Nephron progenitor cell (in vitro differentiated cells): ENCODE data around the gene IL17RC.
A peak's percentile ranks its signal among the peaks of the same experiment; 100 is the strongest.
"Not testable (repeated sequence)": the region's sequence is repeated elsewhere in the genome, so short reads cannot be mapped to it uniquely, and the experiment has no call there.

ENCODE experiments used
- DNase-seq: peaks from one replicate; pipeline ENCODE4 v3.0.0; 2021
- H3K27ac Mint-ChIP-seq: 2 replicates; pipeline ENCODE4 v1.8.0; 2021; ENCODE audit warnings: mild to moderate bottlenecking, moderate library complexity, mixed read lengths
- H3K27me3 Mint-ChIP-seq: 2 replicates; pipeline ENCODE4 v1.8.0; 2021; ENCODE audit warnings: mild to moderate bottlenecking, low read depth, mixed read lengths; ENCODE audit not compliant: poor library complexity
- H3K36me3 Mint-ChIP-seq: 2 replicates; pipeline ENCODE4 v1.8.0; 2021; ENCODE audit warnings: low read depth, mixed read lengths
- H3K4me1 Mint-ChIP-seq: 2 replicates; pipeline ENCODE4 v1.8.0; 2021; ENCODE audit warnings: mixed read lengths
- H3K4me3 Mint-ChIP-seq: 2 replicates; pipeline ENCODE4 v1.8.0; 2021; ENCODE audit warnings: mild to moderate bottlenecking, moderate library complexity, mixed read lengths
- H3K9me3 Mint-ChIP-seq: 2 replicates; pipeline ENCODE4 v1.8.0; 2021; ENCODE audit warnings: mild to moderate bottlenecking, moderate library complexity, mixed read lengths
- CTCF ChIP-seq: fragments of 200-600 bp; sonication (generic); IDR thresholded peaks from 2 replicates; pipeline ENCODE4 v1.5.0; 2021; ENCODE audit warnings: antibody characterized with exemption

IL17RC gene, protein sequence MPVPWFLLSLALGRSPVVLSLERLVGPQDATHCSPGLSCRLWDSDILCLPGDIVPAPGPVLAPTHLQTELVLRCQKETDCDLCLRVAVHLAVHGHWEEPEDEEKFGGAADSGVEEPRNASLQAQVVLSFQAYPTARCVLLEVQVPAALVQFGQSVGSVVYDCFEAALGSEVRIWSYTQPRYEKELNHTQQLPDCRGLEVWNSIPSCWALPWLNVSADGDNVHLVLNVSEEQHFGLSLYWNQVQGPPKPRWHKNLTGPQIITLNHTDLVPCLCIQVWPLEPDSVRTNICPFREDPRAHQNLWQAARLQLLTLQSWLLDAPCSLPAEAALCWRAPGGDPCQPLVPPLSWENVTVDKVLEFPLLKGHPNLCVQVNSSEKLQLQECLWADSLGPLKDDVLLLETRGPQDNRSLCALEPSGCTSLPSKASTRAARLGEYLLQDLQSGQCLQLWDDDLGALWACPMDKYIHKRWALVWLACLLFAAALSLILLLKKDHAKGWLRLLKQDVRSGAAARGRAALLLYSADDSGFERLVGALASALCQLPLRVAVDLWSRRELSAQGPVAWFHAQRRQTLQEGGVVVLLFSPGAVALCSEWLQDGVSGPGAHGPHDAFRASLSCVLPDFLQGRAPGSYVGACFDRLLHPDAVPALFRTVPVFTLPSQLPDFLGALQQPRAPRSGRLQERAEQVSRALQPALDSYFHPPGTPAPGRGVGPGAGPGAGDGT

DNA sequence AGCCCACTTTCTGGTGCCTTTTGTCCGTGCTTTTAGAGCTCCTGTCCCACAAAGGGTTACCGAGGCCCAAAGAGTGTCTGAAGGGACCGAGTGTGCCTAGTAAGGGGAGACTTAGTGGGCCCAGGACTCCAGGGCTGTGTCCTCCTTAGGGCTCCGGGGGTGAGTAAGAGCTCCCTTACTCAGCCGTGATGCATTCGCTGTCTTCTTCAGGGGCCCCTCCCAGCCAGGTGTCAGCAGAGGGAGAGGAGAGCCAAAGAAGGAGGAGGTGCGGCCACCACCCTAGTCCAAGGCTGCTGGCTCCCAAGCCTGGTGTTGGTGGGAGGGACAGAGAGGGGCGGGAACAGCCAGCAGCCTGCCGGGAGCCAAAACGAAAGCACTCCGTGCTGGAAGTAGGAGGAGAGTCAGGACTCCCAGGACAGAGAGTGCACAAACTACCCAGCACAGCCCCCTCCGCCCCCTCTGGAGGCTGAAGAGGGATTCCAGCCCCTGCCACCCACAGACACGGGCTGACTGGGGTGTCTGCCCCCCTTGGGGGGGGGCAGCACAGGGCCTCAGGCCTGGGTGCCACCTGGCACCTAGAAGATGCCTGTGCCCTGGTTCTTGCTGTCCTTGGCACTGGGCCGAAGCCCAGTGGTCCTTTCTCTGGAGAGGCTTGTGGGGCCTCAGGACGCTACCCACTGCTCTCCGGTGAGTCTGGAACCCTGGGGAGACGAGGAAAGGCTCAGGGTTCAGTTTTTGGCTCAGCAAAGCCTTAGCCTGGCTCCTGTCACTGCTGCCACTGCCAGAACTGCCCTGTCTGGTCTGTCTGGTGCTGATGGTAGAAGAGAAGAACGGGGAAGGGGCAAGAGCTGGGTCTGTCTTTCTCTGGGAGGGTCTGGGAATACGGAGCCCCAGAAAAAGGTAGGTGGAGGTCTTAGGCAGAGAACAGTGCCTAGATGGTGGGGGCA, at the start of gene IL17RC:
Gene IL17RC (plus strand): TSS at position 365 of the 947 bp plus-strand sequence. CDS start 218 bp downstream, at position 583.
- no peaks in the 10 kb centered on the region for H3K9me3 Mint-ChIP-seq
- DNase-seq: peak; percentile 73
- H3K4me1 Mint-ChIP-seq: peaks cover 29% of the 10 kb centered on the region
- TF ChIP-seq CTCF: no peak
- no peak within 1 kb of the TSS for H3K27ac Mint-ChIP-seq
- peak within 1 kb of the TSS; percentile 86 for H3K4me3 Mint-ChIP-seq
- no peaks in the 10 kb centered on the region for H3K36me3 Mint-ChIP-seq
- peaks cover 8% of the 10 kb centered on the region for H3K27me3 Mint-ChIP-seq

GRCh38 chr3:9867106-9867505, 49.8 kb upstream of the IL17RC start:
- Mint-ChIP-seq H3K4me1 (peaks cover 9% of the 10 kb centered on the region), H3K4me3 (no peak overlapping the region), H3K27ac (no peak overlapping the region), H3K36me3 (no peaks in the 10 kb centered on the region), H3K27me3 (peaks cover 15% of the 10 kb centered on the region), H3K9me3 (no peaks in the 10 kb centered on the region)
- TF ChIP-seq CTCF: no peak
- DNase-seq: no peak

GRCh38 chr3:9869955-9870354, 46.9 kb upstream of the IL17RC start:
- Mint-ChIP-seq H3K36me3 (no peaks in the 10 kb centered on the region), H3K4me3 (no peak overlapping the region), H3K9me3 (no peaks in the 10 kb centered on the region), H3K27ac (no peak overlapping the region), H3K4me1 (no peaks in the 10 kb centered on the region), H3K27me3 (peaks cover 13% of the 10 kb centered on the region)
- no peak for DNase-seq
- no peak for TF ChIP-seq CTCF

DNA sequence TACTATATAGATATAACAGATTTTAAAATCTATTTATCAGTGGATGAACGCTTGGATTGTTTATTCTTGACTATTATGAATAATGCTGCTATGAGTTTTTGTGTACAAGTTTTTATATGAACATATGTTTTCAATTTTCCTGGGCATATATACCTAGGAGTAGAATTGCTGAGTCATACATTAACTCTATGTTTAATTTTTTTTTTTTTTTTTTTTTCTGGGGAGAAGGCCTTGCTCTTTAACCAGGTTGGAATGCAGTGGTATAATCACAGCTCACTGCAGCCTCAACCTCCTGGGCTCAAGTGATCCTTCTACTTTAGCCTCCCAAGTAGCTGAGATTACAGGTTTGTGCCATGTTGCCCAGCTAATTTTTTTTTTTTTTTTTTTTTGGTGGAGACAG, 45.9 kb upstream of the IL17RC start:
- TF ChIP-seq CTCF: no peak
- H3K36me3 Mint-ChIP-seq: no peaks in the 10 kb centered on the region
- no peak for DNase-seq
- no peaks in the 10 kb centered on the region for H3K9me3 Mint-ChIP-seq
- H3K27ac Mint-ChIP-seq: no peak overlapping the region
- H3K4me3 Mint-ChIP-seq: no peak overlapping the region
- H3K27me3 Mint-ChIP-seq: peaks cover 17% of the 10 kb centered on the region
- H3K4me1 Mint-ChIP-seq: no peaks in the 10 kb centered on the region

DNA sequence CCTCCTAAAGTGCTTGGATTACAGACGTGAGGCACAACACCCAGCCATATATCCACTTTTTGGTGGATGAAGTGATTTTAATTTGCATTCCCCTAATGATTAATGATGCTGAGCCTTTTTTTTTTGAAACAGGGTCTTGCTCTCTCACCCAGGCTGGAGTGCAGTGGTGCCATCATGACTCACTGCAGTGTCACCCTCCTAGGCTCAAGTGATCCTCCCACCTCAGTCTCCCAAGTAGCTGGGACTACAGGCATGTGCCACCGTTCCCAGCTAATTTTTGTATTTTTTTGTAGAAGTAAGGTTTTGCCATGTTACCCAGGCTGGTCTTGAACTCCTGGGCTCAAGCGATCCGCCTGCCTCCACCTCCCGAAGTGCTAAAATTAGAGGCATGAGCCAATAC, 44.8 kb upstream of the IL17RC start:
- peaks cover 14% of the 10 kb centered on the region for H3K27me3 Mint-ChIP-seq
- not testable (repeated sequence) for H3K36me3 Mint-ChIP-seq, H3K4me1 Mint-ChIP-seq

DNA sequence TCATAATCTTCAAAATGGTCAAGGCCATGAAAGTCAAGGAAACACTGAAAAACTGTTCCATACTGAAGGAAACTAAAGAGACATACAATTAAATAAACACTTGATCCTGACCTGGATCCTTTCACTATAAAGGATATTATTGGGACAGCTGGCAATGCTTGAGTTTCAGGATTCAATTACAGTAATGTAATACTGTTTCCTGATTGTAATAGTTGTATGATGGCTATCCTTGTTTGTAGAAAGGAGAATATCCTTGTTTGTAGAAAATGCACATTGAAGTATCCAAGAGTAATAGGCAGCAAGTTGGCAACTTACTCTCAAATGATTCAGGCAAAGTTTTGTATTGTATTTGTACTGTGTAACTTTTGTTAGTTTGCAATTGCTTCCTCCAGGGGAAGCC, 41.5 kb upstream of the IL17RC start:
- no peak for TF ChIP-seq CTCF
- no peak overlapping the region for H3K27ac Mint-ChIP-seq
- peaks cover 19% of the 10 kb centered on the region for H3K27me3 Mint-ChIP-seq
- no peaks in the 10 kb centered on the region for H3K36me3 Mint-ChIP-seq
- H3K4me1 Mint-ChIP-seq: no peaks in the 10 kb centered on the region
- DNase-seq: no peak
- no peak overlapping the region for H3K4me3 Mint-ChIP-seq
- H3K9me3 Mint-ChIP-seq: no peaks in the 10 kb centered on the region

More for the DNA sequence above, 44.8 kb upstream of the IL17RC start:
- not testable (repeated sequence) for DNase-seq, H3K4me3 Mint-ChIP-seq, H3K9me3 Mint-ChIP-seq, H3K27ac Mint-ChIP-seq

GRCh38 chr3:9876255-9876654, 40.6 kb upstream of the IL17RC start:
- H3K27ac Mint-ChIP-seq, H3K36me3 Mint-ChIP-seq, H3K4me3 Mint-ChIP-seq, DNase-seq, H3K4me1 Mint-ChIP-seq, H3K9me3 Mint-ChIP-seq: not testable (repeated sequence)
- peaks cover 19% of the 10 kb centered on the region for H3K27me3 Mint-ChIP-seq
